ENCODE measurements around the gene PIP5K1A. TPM values are rescaled to one million over a fixed set of nuclear protein-coding genes. Genes with fewer than 3 reads are reported as not detected.
A peak's percentile ranks its signal among the peaks of the same experiment; 100 is the strongest.

Gene PIP5K1A
- total RNA-seq, 4 donors from 2014 or later: 31.5 to 94.2 (median 59.4) TPM

- ATAC-seq (ENCODE audit: low FRiP score) (no peak), DNase-seq (ENCODE audit: low spot score) (no peak)
- TF ChIP-seq, protein P1, sequence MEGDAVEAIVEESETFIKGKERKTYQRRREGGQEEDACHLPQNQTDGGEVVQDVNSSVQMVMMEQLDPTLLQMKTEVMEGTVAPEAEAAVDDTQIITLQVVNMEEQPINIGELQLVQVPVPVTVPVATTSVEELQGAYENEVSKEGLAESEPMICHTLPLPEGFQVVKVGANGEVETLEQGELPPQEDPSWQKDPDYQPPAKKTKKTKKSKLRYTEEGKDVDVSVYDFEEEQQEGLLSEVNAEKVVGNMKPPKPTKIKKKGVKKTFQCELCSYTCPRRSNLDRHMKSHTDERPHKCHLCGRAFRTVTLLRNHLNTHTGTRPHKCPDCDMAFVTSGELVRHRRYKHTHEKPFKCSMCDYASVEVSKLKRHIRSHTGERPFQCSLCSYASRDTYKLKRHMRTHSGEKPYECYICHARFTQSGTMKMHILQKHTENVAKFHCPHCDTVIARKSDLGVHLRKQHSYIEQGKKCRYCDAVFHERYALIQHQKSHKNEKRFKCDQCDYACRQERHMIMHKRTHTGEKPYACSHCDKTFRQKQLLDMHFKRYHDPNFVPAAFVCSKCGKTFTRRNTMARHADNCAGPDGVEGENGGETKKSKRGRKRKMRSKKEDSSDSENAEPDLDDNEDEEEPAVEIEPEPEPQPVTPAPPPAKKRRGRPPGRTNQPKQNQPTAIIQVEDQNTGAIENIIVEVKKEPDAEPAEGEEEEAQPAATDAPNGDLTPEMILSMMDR (IDR thresholded peaks at IDR 0.05): no peak
These were observed 33.5 kb upstream of the PIP5K1A start for GRCh38 chr1:151164732-151165280.

- DNase-seq (ENCODE audit: low spot score) (no peak), ATAC-seq (ENCODE audit: low FRiP score) (peak; percentile 24)
- TF ChIP-seq, protein P1 (IDR thresholded peaks at IDR 0.05): no peak
These were observed 33.0 kb upstream of the PIP5K1A start for GRCh38 chr1:151165281-151165737.

- ATAC-seq (ENCODE audit: low FRiP score): peak; percentile 91
- peak; percentile 91 for DNase-seq (ENCODE audit: low spot score)
- TF ChIP-seq, protein P1 (IDR thresholded peaks at IDR 0.05): no peak
These were observed 32.4 kb upstream of the PIP5K1A start, which contains the start of the genes LYSMD1 and SCNM1 for GRCh38 chr1:151165738-151166504. TSS of gene LYSMD1 (minus strand) at chr1:151165902. CDS start at chr1:151165258, 644 bp downstream. TSS of gene SCNM1 (plus strand) at chr1:151166144. CDS start at chr1:151166153, 9 bp downstream.

DNA sequence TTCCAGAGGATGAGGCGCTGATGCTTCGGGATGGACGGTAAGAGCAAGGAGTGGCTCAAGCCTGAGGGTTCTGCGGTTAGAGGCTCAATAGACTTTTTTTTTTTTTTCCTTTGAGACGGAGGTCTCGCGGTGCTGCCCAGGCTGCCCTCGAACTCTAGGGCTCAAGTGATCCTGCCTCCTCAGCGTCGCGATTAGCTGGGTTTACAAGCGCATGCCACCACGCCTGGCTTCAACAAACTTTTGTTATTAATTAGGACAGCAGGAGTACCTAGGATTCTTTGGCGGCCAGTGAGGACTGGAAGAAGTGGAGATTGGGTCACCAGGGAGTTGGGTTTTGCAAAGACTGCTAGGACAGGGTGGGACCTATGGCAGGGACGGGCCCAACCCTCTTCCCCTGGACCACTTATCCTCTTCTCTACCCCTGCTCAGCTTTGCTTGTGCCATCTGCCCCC, 31.8 kb upstream of the PIP5K1A start:
- ATAC-seq (ENCODE audit: low FRiP score) (no peak), DNase-seq (ENCODE audit: low spot score) (no peak)
- TF ChIP-seq, protein P1 (IDR thresholded peaks at IDR 0.05): no peak

DNA sequence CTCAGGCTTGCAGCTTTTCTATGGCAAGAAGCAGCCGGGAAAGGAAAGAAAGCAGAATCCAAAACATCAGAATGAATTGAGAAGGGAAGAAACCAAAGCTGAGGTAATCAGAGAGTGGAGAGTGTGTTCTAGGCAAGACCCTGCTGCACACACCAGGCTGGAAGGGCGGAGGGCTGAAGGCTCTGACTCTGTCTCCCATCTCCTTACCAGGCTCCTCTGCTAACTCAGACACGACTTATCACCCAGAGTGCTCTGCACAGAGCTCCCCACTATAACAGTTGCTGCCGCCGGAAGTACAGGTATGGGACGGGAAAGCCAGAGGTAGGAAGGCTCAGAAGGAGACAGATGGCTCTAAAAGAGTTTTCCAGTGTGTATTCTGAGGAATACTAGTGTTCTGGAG, 31.2 kb upstream of the PIP5K1A start:
- TF ChIP-seq, protein P1 (IDR thresholded peaks at IDR 0.05): no peak
- ATAC-seq (ENCODE audit: low FRiP score) (no peak), DNase-seq (ENCODE audit: low spot score) (no peak)

DNA sequence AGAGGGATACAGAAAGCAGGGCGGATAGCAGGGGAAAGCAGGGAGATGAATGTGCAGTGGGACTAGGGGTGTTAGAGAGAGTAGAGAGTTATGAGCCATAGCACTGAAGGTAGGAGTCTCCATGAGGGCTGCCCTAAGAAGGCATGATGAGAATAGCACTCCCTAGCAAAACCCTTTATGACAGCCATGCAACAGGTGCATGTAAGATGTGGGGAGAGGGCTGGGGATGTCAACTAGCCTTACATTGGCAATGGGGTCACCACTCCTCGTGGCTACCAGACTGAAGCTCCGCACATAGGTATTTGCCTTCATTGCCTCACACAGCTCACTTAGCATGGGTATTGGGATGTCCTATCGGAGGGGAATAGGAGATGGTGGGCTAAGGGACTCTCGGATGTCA, 27.2 kb upstream of the PIP5K1A start:
- TF ChIP-seq, protein P1 (IDR thresholded peaks at IDR 0.05): no peak
- ATAC-seq (ENCODE audit: low FRiP score): no peak
- DNase-seq (ENCODE audit: low spot score): no peak
